ENCODE measurements around the gene COL16A1. TPM values are rescaled to one million over a fixed set of nuclear protein-coding genes. Genes with fewer than 3 reads are reported as not detected.

Gene COL16A1
- total and polyA plus RNA-seq, 2 of the 13 experiments (the other 11 are each of a cell fraction or from before 2014, with no cell fraction given), result 4.3 to 12.2 TPM

DNA sequence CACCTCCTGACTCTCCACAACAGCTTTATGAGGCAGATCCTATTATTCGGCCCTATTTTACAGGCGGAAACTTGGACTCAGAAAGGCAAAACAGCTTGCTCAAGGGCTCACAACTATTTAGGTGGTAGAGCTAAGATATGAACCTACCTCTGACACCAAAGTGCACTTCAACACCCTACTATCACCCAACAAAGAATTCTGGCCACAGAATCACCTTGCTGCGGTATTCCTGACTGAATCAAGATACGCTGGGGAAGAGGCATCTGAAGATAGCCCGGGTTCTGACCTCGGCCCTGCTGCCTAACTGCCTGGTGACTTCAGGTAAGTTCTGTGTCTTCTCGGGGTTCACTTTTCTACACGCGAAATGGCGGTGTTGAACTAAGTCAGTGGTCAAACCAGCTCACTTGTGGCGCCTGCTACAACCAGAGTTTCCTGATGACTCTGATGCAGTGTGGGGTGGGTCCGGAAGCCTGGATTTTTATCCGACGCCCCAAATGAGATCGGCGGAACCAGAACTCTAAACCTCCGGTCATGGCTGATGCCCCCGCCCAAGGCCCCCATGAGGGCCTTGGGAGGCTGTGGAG lies 59.7 kb downstream of the COL16A1 start (continued):
- TF ChIP-seq, protein P1, sequence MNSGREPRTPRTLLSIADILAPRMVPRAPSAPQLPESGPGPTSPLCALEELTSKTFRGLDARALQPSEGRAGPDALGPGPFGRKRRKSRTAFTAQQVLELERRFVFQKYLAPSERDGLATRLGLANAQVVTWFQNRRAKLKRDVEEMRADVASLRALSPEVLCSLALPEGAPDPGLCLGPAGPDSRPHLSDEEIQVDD (CRISPR knock-in tag; IDR thresholded peaks at IDR 0.05; ENCODE audit: borderline replicate concordance), result no peak

DNA sequence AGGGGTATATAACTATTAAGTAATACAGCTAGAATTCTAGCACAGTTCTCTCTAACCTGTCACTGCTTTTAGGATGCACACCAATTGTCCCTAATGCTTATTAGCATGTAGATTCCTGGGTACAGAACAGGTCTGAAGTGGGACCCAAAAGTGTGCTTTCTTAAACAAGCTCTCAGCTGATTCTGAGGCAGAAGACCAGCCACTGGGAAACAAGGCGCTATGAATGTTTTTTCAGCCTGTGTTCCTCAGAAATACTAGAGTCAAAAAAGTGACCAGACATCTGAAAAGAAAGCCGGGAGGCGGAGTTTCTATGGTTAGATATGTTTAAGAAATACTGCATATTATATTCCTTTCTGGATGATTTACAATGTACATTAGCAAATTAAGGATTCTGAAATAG lies 60.9 kb downstream of the COL16A1 start:
- WGBS (ENCODE audit: low lambda C conversion rate), result 92% methylated on average over 3 of the region's 3 CpGs
- Histone ChIP-seq H3K9ac (ENCODE audit: insufficient read depth, low read depth, low read length) (no peak overlapping the region), H3K9me3 (ENCODE audit: low read length) (no peaks in the 10 kb centered on the region), H3K4me2 (ENCODE audit: low read depth, low read length) (peak overlapping the region; percentile 91; the same call in 1 of the 2 replicates), H3K4me3 (replicated peaks in 1 of 3; ENCODE audit: insufficient read depth in 1 of 3, low read depth in 2 of 3, low read length in 3 of 3) (no peak overlapping the region; a peak in 1 of 6 replicates), H2AFZ (ENCODE audit: low read length) (no peak overlapping the region), H3K27me3 (ENCODE audit: control insufficient read depth in 1 of 2, insufficient read depth in 2 of 2, low read length in 2 of 2) (no peaks in the 10 kb centered on the region; a peak in 1 of 5 replicates), H3K27ac (ENCODE audit: extremely low read length, insufficient read depth, low read length) (no peak overlapping the region), H3K4me1 (ENCODE audit: insufficient read depth, low read length) (peaks cover 61% of the 10 kb centered on the region), H4K20me1 (ENCODE audit: insufficient read depth, low read length) (peaks cover 4% of the 10 kb centered on the region), H3K36me3 (replicated peaks in 1 of 2; ENCODE audit: control insufficient read depth in 1 of 2, insufficient read depth in 2 of 2, low read length in 2 of 2) (peaks cover 2 to 4% of the 10 kb centered on the region in 2 experiments; a peak in 1 of 5 replicates), H3K79me2 (ENCODE audit: insufficient read depth, low read length) (peaks cover 56% of the 10 kb centered on the region)
- no TSS peak for BruUV-seq (replicated peaks)
- DNase-seq (ENCODE audit: low spot score), result no peak
- in situ Hi-C loops (cut with HindIII; ENCODE audit: extremely low pct_ligation_motif_present, low pct_unique_long_range_greater_than_20kb), result no loop called here
- no peak for ATAC-seq
- POLR2A ChIA-PET, result interaction anchor here (1.2 to 2.7 kb wide), 2 partner anchors 59 to 62 kb away, joined by 3 to 20 read pairs; partner anchors contain the start of gene COL16A1
- FAIRE-seq, result no peak
- CTCF ChIA-PET (ENCODE audit: low intra/inter-chr PET ratio, low total read pairs), result no interaction called here
- intact Hi-C loops (cut with micrococcal nuclease; ENCODE audit: unreplicated experiment), result no loop called here
- TF ChIP-seq ZNF136 (CRISPR knock-in tag; IDR thresholded peaks at IDR 0.05; ENCODE audit: low read depth) (no peak), ZSCAN22 (CRISPR knock-in tag; IDR thresholded peaks at IDR 0.05) (no peak), JUND (CRISPR knock-in tag; IDR thresholded peaks at IDR 0.05) (no peak), ZNF567 (CRISPR knock-in tag; IDR thresholded peaks at IDR 0.05; ENCODE audit: borderline replicate concordance) (no peak)
- TF ChIP-seq, protein P2, sequence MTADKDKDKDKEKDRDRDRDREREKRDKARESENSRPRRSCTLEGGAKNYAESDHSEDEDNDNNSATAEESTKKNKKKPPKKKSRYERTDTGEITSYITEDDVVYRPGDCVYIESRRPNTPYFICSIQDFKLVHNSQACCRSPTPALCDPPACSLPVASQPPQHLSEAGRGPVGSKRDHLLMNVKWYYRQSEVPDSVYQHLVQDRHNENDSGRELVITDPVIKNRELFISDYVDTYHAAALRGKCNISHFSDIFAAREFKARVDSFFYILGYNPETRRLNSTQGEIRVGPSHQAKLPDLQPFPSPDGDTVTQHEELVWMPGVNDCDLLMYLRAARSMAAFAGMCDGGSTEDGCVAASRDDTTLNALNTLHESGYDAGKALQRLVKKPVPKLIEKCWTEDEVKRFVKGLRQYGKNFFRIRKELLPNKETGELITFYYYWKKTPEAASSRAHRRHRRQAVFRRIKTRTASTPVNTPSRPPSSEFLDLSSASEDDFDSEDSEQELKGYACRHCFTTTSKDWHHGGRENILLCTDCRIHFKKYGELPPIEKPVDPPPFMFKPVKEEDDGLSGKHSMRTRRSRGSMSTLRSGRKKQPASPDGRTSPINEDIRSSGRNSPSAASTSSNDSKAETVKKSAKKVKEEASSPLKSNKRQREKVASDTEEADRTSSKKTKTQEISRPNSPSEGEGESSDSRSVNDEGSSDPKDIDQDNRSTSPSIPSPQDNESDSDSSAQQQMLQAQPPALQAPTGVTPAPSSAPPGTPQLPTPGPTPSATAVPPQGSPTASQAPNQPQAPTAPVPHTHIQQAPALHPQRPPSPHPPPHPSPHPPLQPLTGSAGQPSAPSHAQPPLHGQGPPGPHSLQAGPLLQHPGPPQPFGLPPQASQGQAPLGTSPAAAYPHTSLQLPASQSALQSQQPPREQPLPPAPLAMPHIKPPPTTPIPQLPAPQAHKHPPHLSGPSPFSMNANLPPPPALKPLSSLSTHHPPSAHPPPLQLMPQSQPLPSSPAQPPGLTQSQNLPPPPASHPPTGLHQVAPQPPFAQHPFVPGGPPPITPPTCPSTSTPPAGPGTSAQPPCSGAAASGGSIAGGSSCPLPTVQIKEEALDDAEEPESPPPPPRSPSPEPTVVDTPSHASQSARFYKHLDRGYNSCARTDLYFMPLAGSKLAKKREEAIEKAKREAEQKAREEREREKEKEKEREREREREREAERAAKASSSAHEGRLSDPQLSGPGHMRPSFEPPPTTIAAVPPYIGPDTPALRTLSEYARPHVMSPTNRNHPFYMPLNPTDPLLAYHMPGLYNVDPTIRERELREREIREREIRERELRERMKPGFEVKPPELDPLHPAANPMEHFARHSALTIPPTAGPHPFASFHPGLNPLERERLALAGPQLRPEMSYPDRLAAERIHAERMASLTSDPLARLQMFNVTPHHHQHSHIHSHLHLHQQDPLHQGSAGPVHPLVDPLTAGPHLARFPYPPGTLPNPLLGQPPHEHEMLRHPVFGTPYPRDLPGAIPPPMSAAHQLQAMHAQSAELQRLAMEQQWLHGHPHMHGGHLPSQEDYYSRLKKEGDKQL (CRISPR knock-in tag; IDR thresholded peaks at IDR 0.05; ENCODE audit: low read depth), result no peak
- TF ChIP-seq, protein P3, sequence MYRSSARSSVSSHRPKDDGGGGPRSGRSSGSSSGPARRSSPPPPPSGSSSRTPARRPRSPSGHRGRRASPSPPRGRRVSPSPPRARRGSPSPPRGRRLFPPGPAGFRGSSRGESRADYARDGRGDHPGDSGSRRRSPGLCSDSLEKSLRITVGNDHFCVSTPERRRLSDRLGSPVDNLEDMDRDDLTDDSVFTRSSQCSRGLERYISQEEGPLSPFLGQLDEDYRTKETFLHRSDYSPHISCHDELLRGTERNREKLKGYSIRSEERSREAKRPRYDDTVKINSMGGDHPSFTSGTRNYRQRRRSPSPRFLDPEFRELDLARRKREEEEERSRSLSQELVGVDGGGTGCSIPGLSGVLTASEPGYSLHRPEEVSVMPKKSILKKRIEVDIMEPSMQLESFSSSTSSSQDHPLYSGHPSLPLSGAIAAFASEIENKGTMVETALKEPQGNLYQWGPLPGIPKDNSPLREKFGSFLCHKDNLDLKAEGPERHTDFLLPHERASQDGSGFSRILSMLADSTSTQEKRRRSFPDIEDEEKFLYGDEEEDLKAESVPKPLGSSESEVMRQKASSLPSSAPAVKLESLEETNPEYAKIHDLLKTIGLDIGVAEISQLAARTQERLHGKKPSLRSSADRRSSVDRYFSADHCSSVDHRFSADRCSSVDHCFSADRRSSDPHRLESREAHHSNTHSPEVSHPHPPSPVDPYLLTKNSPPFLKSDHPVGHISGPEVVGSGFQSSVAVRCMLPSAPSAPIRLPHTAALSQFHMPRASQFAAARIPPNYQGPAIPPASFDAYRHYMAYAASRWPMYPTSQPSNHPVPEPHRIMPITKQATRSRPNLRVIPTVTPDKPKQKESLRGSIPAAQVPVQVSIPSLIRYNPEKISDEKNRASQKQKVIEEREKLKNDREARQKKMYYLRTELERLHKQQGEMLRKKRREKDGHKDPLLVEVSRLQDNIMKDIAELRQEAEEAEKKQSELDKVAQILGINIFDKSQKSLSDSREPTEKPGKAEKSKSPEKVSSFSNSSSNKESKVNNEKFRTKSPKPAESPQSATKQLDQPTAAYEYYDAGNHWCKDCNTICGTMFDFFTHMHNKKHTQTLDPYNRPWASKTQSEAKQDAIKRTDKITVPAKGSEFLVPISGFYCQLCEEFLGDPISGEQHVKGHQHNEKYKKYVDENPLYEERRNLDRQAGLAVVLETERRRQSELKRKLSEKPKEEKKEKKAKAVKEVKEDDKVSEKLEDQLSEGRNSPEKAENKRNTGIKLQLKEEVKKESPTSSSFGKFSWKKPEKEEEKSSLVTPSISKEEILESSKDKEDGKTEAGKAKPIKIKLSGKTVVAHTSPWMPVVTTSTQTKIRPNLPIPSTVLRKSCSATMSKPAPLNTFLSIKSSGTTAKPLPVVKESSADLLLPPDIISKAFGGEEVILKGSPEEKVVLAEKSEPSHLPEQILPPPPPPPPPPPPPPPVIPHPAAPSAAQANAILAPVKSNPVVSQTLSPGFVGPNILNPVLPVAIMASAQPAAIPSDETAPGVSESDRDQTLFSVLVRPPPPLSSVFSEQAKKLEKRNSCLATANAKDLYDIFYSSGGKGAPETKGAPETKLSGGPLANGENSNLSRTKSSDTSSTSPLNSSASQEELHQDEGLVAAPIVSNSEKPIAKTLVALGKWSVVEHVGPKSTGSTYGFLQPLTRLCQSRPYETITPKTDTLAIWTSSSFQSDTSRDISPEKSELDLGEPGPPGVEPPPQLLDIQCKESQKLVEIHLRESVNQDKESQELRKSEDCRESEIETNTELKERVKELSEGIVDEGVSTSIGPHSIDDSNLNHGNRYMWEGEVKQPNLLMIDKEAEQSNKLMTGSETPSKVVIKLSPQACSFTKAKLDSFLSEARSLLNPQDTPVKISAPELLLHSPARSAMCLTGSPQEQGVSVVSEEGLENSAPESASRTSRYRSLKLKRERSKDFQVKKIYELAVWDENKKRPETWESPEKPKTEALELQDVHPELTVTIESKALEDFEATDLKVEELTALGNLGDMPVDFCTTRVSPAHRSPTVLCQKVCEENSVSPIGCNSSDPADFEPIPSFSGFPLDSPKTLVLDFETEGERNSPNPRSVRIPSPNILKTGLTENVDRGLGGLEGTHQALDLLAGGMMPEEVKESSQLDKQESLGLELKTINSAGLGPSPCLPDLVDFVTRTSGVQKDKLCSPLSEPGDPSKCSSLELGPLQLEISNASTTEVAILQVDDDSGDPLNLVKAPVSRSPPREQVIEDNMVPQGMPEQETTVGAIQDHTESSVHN (CRISPR knock-in tag; IDR thresholded peaks at IDR 0.05), result no peak
